Left ventricle myocardium inferior (tissue), 1 donor: ENCODE measurements around the gene ARF3. TPM values are rescaled to one million over a fixed set of nuclear protein-coding genes. Genes with fewer than 3 reads are reported as not detected.

Experiments
- DNase-seq: peaks from one replicate; pipeline ENCODE4 v3.0.0-alpha.2; 2020
- H3K27ac ChIP-seq: fragments of 200-600 bp; replicated peaks from 2 replicates; pipeline ENCODE4 v1.8.0; 2021
- H3K27me3 ChIP-seq: fragments of 200-600 bp; 2 replicates; pipeline ENCODE4 v1.8.0; 2021; ENCODE audit warnings: low read depth
- H3K36me3 ChIP-seq: fragments of 200-600 bp; 2 replicates; pipeline ENCODE4 v1.8.0; 2021
- H3K4me1 ChIP-seq: fragments of 200-600 bp; 2 replicates; pipeline ENCODE4 v1.8.0; 2021
- H3K4me3 ChIP-seq: fragments of 200-600 bp; 2 replicates; pipeline ENCODE4 v1.8.0; 2021; ENCODE audit warnings: mild to moderate bottlenecking, moderate library complexity
- H3K9me3 ChIP-seq: fragments of 200-600 bp; replicated peaks from 2 replicates; pipeline ENCODE4 v1.8.0; 2021
- CTCF ChIP-seq: fragments of 200-600 bp; IDR thresholded peaks from 2 replicates; pipeline ENCODE4 v1.8.0; 2021; ENCODE audit warnings: antibody characterized with exemption, mild to moderate bottlenecking, borderline replicate concordance
- intact Hi-C: fragments of 100-400 bp; cut with micrococcal nuclease; formaldehyde crosslinking; loops from one replicate; pipeline ENCODE4 v1.11.0; 2022
- total RNA-seq: library from RNA; stranded (reverse); fragmentation: NEBNext Ultra II Directional; extraction: Animal tissue kit (Norgen Biotek cat#: 25700); gene quantifications from one replicate; pipeline ENCODE4 v1.2.1, GENCODE V29; 2021
- donor health status: DM: no; HTN: yes; CAD: no; lungs with severe emphysema.

Gene ARF3
- total RNA-seq, 1 donor from 2014 or later, result 49.6 TPM

GRCh38 chr12:48937170-48937569 is 20.1 kb downstream of the ARF3 start:
- Histone ChIP-seq H3K4me3 (no peak overlapping the region), H3K4me1 (peaks cover 11% of the 10 kb centered on the region), H3K36me3 (peaks cover 69% of the 10 kb centered on the region), H3K27ac (no peak overlapping the region), H3K9me3 (no peaks in the 10 kb centered on the region), H3K27me3 (no peaks in the 10 kb centered on the region)
- no peak for DNase-seq
- TF ChIP-seq CTCF, result no peak
- intact Hi-C loops, result no loop called here

- H3K4me1 ChIP-seq, result peaks cover 8% of the 10 kb centered on the region
- H3K4me3 ChIP-seq, result no peak overlapping the region
- no peaks in the 10 kb centered on the region for H3K9me3 ChIP-seq
- no peaks in the 10 kb centered on the region for H3K27me3 ChIP-seq
- intact Hi-C loops, result no loop called here
- H3K27ac ChIP-seq, result no peak overlapping the region
- peaks cover 74% of the 10 kb centered on the region for H3K36me3 ChIP-seq
- peak; percentile 62 for DNase-seq
- TF ChIP-seq CTCF, result peak; percentile 92
Measured at GRCh38 chr12:48936379-48936979, 20.8 kb downstream of the ARF3 start.

GRCh38 chr12:48934312-48934706 is 23.0 kb downstream of the ARF3 start:
- DNase-seq, result no peak
- H3K36me3 ChIP-seq, result peaks cover 73% of the 10 kb centered on the region
- no peaks in the 10 kb centered on the region for H3K9me3 ChIP-seq
- intact Hi-C loops, result no loop called here
- no peaks in the 10 kb centered on the region for H3K27me3 ChIP-seq
- peak; percentile 39 for TF ChIP-seq CTCF
- H3K27ac ChIP-seq, result no peak overlapping the region
- no peak overlapping the region for H3K4me3 ChIP-seq
- H3K4me1 ChIP-seq, result no peaks in the 10 kb centered on the region

- Histone ChIP-seq H3K9me3 (no peaks in the 10 kb centered on the region), H3K4me3 (no peak overlapping the region), H3K27ac (no peak overlapping the region), H3K4me1 (no peaks in the 10 kb centered on the region), H3K36me3 (peaks cover 67% of the 10 kb centered on the region), H3K27me3 (no peaks in the 10 kb centered on the region)
- intact Hi-C loops, result no loop called here
- no peak for TF ChIP-seq CTCF
- no peak for DNase-seq
Measured at GRCh38 chr12:48933664-48934311, 23.5 kb downstream of the ARF3 start.

GRCh38 chr12:48932878-48933277 is 24.4 kb downstream of the ARF3 start:
- H3K4me3 ChIP-seq, result no peak overlapping the region
- no peak for DNase-seq
- H3K27me3 ChIP-seq, result no peaks in the 10 kb centered on the region
- intact Hi-C loops, result no loop called here
- no peaks in the 10 kb centered on the region for H3K4me1 ChIP-seq
- no peaks in the 10 kb centered on the region for H3K9me3 ChIP-seq
- H3K27ac ChIP-seq, result no peak overlapping the region
- TF ChIP-seq CTCF, result no peak
- H3K36me3 ChIP-seq, result peaks cover 58% of the 10 kb centered on the region
